ENCODE results near the gene ATOSA. TPM values are rescaled to one million over a fixed set of nuclear protein-coding genes. Genes with fewer than 3 reads are reported as not detected.

Gene ATOSA
- total and polyA plus RNA-seq, 2 of the 13 experiments (the other 11 are each of a cell fraction or from before 2014, with no cell fraction given): 6.6 to 16.3 TPM

GRCh38 chr15:52678468-52679231, 538 bp downstream of the ATOSA start (continued):
- TF ChIP-seq PLSCR1 (CRISPR knock-in tag; IDR thresholded peaks at IDR 0.05; ENCODE audit: borderline replicate concordance) (no peak; the same call in 1 of the 2 replicates), TEAD3 (CRISPR knock-in tag; optimal IDR thresholded peaks at IDR 0.05; ENCODE audit: borderline replicate concordance) (no peak), MAF1 (CRISPR knock-in tag; IDR thresholded peaks at IDR 0.05; ENCODE audit: borderline replicate concordance) (no peak; the same call in 1 of the 2 replicates), SP2 (CRISPR knock-in tag; IDR thresholded peaks at IDR 0.05) (no peak), ATM (IDR thresholded peaks at IDR 0.05; ENCODE audit: borderline replicate concordance) (no peak), HMGA1 (CRISPR knock-in tag; conservative IDR thresholded peaks at IDR 0.05) (no peak), ZNF33A (CRISPR knock-in tag; IDR thresholded peaks at IDR 0.05; ENCODE audit: borderline replicate concordance) (no peak), SIN3B (IDR thresholded peaks at IDR 0.05; ENCODE audit: low read length) (no peak), ZNF589 (CRISPR knock-in tag; conservative IDR thresholded peaks at IDR 0.05) (no peak), IRF9 (CRISPR knock-in tag; IDR thresholded peaks at IDR 0.05; ENCODE audit: borderline replicate concordance) (peak; percentile 20; the same call in 1 of the 2 replicates), JARID2 (CRISPR knock-in tag; IDR thresholded peaks at IDR 0.05; ENCODE audit: insufficient replicate concordance) (no peak), CREB1 (IDR thresholded peaks at IDR 0.05) (no peak), CREB1 (CRISPR knock-in tag; IDR thresholded peaks at IDR 0.05) (no peak; the same call in 1 of the 2 replicates), AKNA (CRISPR knock-in tag; IDR thresholded peaks at IDR 0.05; ENCODE audit: borderline replicate concordance) (no peak), ZNF530 (CRISPR knock-in tag; IDR thresholded peaks at IDR 0.05; ENCODE audit: low read depth) (no peak), NFIB (CRISPR knock-in tag; IDR thresholded peaks at IDR 0.05; ENCODE audit: borderline replicate concordance) (no peak), NR0B2 (CRISPR knock-in tag; IDR thresholded peaks at IDR 0.05) (no peak), ZNF552 (CRISPR knock-in tag; IDR thresholded peaks at IDR 0.05; ENCODE audit: borderline replicate concordance) (no peak), NFRKB (IDR thresholded peaks at IDR 0.05) (no peak), SNRNP70 (IDR thresholded peaks at IDR 0.05; ENCODE audit: low read depth, low read length) (no peak), SSRP1 (CRISPR knock-in tag; IDR thresholded peaks at IDR 0.05) (no peak; the same call in 1 of the 2 replicates), ZNF484 (CRISPR knock-in tag; IDR thresholded peaks at IDR 0.05; ENCODE audit: borderline replicate concordance, low read depth) (no peak)

All from HepG2 (cell line).